Measurements from ENCODE around the gene VPS9D1. TPM values are rescaled to one million over a fixed set of nuclear protein-coding genes. Genes with fewer than 3 reads are reported as not detected.

Gene VPS9D1
- 10.5 and 16.9 TPM in 2 replicates for total RNA-seq

GRCh38 chr16:89720813-89721545, at the start of gene VPS9D1, which contains the start of gene ZNF276:
Gene VPS9D1, minus strand, starts transcription at chr16:89720898. Its CDS starts 37 bp downstream, at chr16:89720861.
Gene ZNF276, plus strand, starts transcription at chr16:89721537. Its CDS starts 104 bp downstream, at chr16:89721641.
- no peak for DNase-seq (ENCODE audit: extremely low read depth, low read depth, low spot score)

GRCh38 chr16:89770367-89770766, 49.7 kb upstream of the VPS9D1 start:
- no peak for DNase-seq (ENCODE audit: extremely low read depth, low read depth, low spot score)

- no peak for DNase-seq (ENCODE audit: extremely low read depth, low read depth, low spot score)
Observed at GRCh38 chr16:89765292-89765830, 44.7 kb upstream of the VPS9D1 start.

GRCh38 chr16:89764711-89765201, 44.1 kb upstream of the VPS9D1 start:
- no peak for DNase-seq (ENCODE audit: extremely low read depth, low read depth, low spot score)

- no peak for DNase-seq (ENCODE audit: extremely low read depth, low read depth, low spot score)
Observed at GRCh38 chr16:89761304-89761922, 40.7 kb upstream of the VPS9D1 start.

GRCh38 chr16:89759746-89760340, 39.1 kb upstream of the VPS9D1 start:
- DNase-seq (ENCODE audit: extremely low read depth, low read depth, low spot score) = no peak

- DNase-seq (ENCODE audit: extremely low read depth, low read depth, low spot score) = no peak
Observed at GRCh38 chr16:89749637-89750036, 28.9 kb upstream of the VPS9D1 start.

- no peak for DNase-seq (ENCODE audit: extremely low read depth, low read depth, low spot score)
Observed at GRCh38 chr16:89748921-89749320, 28.2 kb upstream of the VPS9D1 start.

- no peak for DNase-seq (ENCODE audit: extremely low read depth, low read depth, low spot score)
Observed at GRCh38 chr16:89748076-89748475, 27.4 kb upstream of the VPS9D1 start.

- DNase-seq (ENCODE audit: extremely low read depth, low read depth, low spot score) = no peak
Observed at GRCh38 chr16:89746043-89746442, 25.3 kb upstream of the VPS9D1 start.

GRCh38 chr16:89744813-89745212, 24.1 kb upstream of the VPS9D1 start:
- DNase-seq (ENCODE audit: extremely low read depth, low read depth, low spot score) = no peak

GRCh38 chr16:89742948-89743347, 22.2 kb upstream of the VPS9D1 start:
- no peak for DNase-seq (ENCODE audit: extremely low read depth, low read depth, low spot score)

- DNase-seq (ENCODE audit: extremely low read depth, low read depth, low spot score) = no peak
Observed at GRCh38 chr16:89741342-89742014, 20.8 kb upstream of the VPS9D1 start.

- no peak for DNase-seq (ENCODE audit: extremely low read depth, low read depth, low spot score)
Observed at GRCh38 chr16:89739383-89739782, 18.7 kb upstream of the VPS9D1 start.

- no peak for DNase-seq (ENCODE audit: extremely low read depth, low read depth, low spot score)
Observed at GRCh38 chr16:89738538-89739317, 18.0 kb upstream of the VPS9D1 start.

GRCh38 chr16:89738072-89738377, 17.3 kb upstream of the VPS9D1 start:
- no peak for DNase-seq (ENCODE audit: extremely low read depth, low read depth, low spot score)

- DNase-seq (ENCODE audit: extremely low read depth, low read depth, low spot score) = no peak
Observed at GRCh38 chr16:89737341-89738071, 16.8 kb upstream of the VPS9D1 start.

- DNase-seq (ENCODE audit: extremely low read depth, low read depth, low spot score) = no peak
Observed at GRCh38 chr16:89736554-89736953, 15.9 kb upstream of the VPS9D1 start.

GRCh38 chr16:89733792-89734191, 13.1 kb upstream of the VPS9D1 start:
- no peak for DNase-seq (ENCODE audit: extremely low read depth, low read depth, low spot score)

- DNase-seq (ENCODE audit: extremely low read depth, low read depth, low spot score) = no peak
Observed at GRCh38 chr16:89733322-89733721, 12.6 kb upstream of the VPS9D1 start.

Measured in glomerular endothelial cell (primary cell).